HEK293 (cell line): ENCODE data around the gene FAM136A.
A peak's percentile ranks its signal among the peaks of the same experiment; 100 is the strongest.

Source experiments
- CTCF ChIA-PET: fragments of 350-600 bp; formaldehyde crosslinking; extraction: SDS; loops from one replicate; lab custom pipeline; 2021; ENCODE audit warnings: antibody characterized with exemption; lab: Yijun Ruan, JAX
- POLR2A ChIA-PET: fragments of 300-600 bp; formaldehyde crosslinking; extraction: SDS; loops from one replicate; lab custom pipeline; 2020; ENCODE audit warnings: antibody characterized with exemption, inconsistent platforms; lab: Yijun Ruan, JAX
- H3K27ac ChIP-seq: fragments of 200-500 bp; sonication (Bioruptor generic); 2 replicates; pipeline ENCODE4 v1.5.1; 2014; ENCODE audit warnings: low read depth, low read length, control low read depth, inconsistent platforms; ENCODE audit errors: extremely low read depth
- H3K36me3 ChIP-seq, 2 experiments: fragments of 200-500 bp in 1 of 2; sonication (Bioruptor generic) in 1 of 2; 1 replicate in 1 of 2; 2 replicates in 1 of 2; pipeline ENCODE4 v1.5.1; 2014 to 2017; ENCODE audit warnings: inconsistent platforms in 2 of 2, low read length in 2 of 2; ENCODE audit not compliant: control insufficient read depth in 2 of 2, insufficient read depth in 1 of 2
- H3K4me1 ChIP-seq: fragments of 200-500 bp; sonication (Bioruptor generic); 2 replicates; pipeline ENCODE4 v1.5.1; 2014; ENCODE audit warnings: mild to moderate bottlenecking, low read length, inconsistent platforms; ENCODE audit not compliant: control insufficient read depth, insufficient read depth
- H3K4me3 ChIP-seq: 2 replicates; pipeline ENCODE4 v1.5.1; 2011; ENCODE audit warnings: low read depth, mild to moderate bottlenecking, control low read depth, low read length, moderate library complexity
- H3K9me3 ChIP-seq: fragments of 200-500 bp; sonication (Bioruptor generic); 2 replicates; pipeline ENCODE4 v1.5.1; 2014; ENCODE audit warnings: low read depth, low read length, inconsistent platforms; ENCODE audit not compliant: control insufficient read depth, insufficient read depth
- EGR2 ChIP-seq: fragments of 450-650 bp; formaldehyde crosslinking; IDR thresholded peaks from 2 replicates; pipeline ENCODE4 v1.5.1; 2016; ENCODE audit warnings: low read depth, missing biosample characterization, missing genetic modification characterization
- GLIS1 ChIP-seq: fragments of 450-650 bp; formaldehyde crosslinking; IDR thresholded peaks from 2 replicates; pipeline ENCODE4 v1.5.1; 2016; ENCODE audit warnings: missing biosample characterization, missing genetic modification characterization
- KLF16 ChIP-seq: fragments of 450-650 bp; formaldehyde crosslinking; IDR thresholded peaks from 2 replicates; pipeline ENCODE4 v1.5.1; 2017; ENCODE audit warnings: missing biosample characterization, missing genetic modification characterization
- OSR2 ChIP-seq: fragments of 450-650 bp; formaldehyde crosslinking; IDR thresholded peaks from 2 replicates; pipeline ENCODE4 v1.5.1; 2016; ENCODE audit warnings: missing biosample characterization, missing genetic modification characterization
- TCF7L2 ChIP-seq: IDR thresholded peaks from 2 replicates; pipeline ENCODE4 v1.6.1; 2011; ENCODE audit warnings: low read depth, mild to moderate bottlenecking, inconsistent platforms, low read length, moderate library complexity, borderline replicate concordance
- ZBTB20 ChIP-seq: fragments of 450-650 bp; formaldehyde crosslinking; IDR thresholded peaks from 2 replicates; pipeline ENCODE4 v1.5.1; 2016; ENCODE audit warnings: missing biosample characterization, missing genetic modification characterization
- ZBTB21 ChIP-seq: fragments of 450-650 bp; formaldehyde crosslinking; IDR thresholded peaks from 2 replicates; pipeline ENCODE4 v1.5.1; 2017; ENCODE audit warnings: missing biosample characterization, missing genetic modification characterization
- ZNF10 ChIP-seq: fragments of 450-650 bp; formaldehyde crosslinking; IDR thresholded peaks from 2 replicates; pipeline ENCODE4 v1.5.1; 2017; ENCODE audit warnings: missing biosample characterization, missing genetic modification characterization
- ZNF121 ChIP-seq: fragments of 450-650 bp; formaldehyde crosslinking; IDR thresholded peaks from 2 replicates; pipeline ENCODE4 v1.5.1; 2016; ENCODE audit warnings: missing biosample characterization, missing genetic modification characterization
- ZNF2 ChIP-seq: fragments of 450-650 bp; formaldehyde crosslinking; IDR thresholded peaks from 2 replicates; pipeline ENCODE4 v1.5.1; 2016; ENCODE audit warnings: missing biosample characterization, missing genetic modification characterization
- ZNF248 ChIP-seq: fragments of 450-650 bp; formaldehyde crosslinking; IDR thresholded peaks from 2 replicates; pipeline ENCODE4 v1.5.1; 2017; ENCODE audit warnings: missing biosample characterization, missing genetic modification characterization
- ZNF302 ChIP-seq: fragments of 450-650 bp; formaldehyde crosslinking; IDR thresholded peaks from 2 replicates; pipeline ENCODE4 v1.5.1; 2016; ENCODE audit warnings: missing biosample characterization, missing genetic modification characterization, low read depth
- ZNF324 ChIP-seq: fragments of 450-650 bp; formaldehyde crosslinking; IDR thresholded peaks from 2 replicates; pipeline ENCODE4 v1.5.1; 2016; ENCODE audit warnings: missing biosample characterization, missing genetic modification characterization
- ZNF341 ChIP-seq: fragments of 450-650 bp; formaldehyde crosslinking; IDR thresholded peaks from 2 replicates; pipeline ENCODE4; 2016; ENCODE audit warnings: low read depth, missing biosample characterization, missing genetic modification characterization
- ZNF366 ChIP-seq: fragments of 450-650 bp; formaldehyde crosslinking; conservative IDR thresholded peaks from 2 replicates; pipeline ENCODE4 v1.5.1; 2016; ENCODE audit warnings: missing biosample characterization, missing genetic modification characterization
- ZNF654 ChIP-seq: fragments of 450-650 bp; formaldehyde crosslinking; IDR thresholded peaks from 2 replicates; pipeline ENCODE4 v1.5.1; 2016; ENCODE audit warnings: low read depth, missing biosample characterization, missing genetic modification characterization
- ZNF768 ChIP-seq: fragments of 450-650 bp; formaldehyde crosslinking; IDR thresholded peaks from 2 replicates; pipeline ENCODE4 v1.5.1; 2018; ENCODE audit warnings: missing biosample characterization, mild to moderate bottlenecking, missing genetic modification characterization
- TF ChIP-seq, protein P1 (sequence below): fragments of 450-650 bp; formaldehyde crosslinking; IDR thresholded peaks from 2 replicates; pipeline ENCODE4 v1.5.1; 2016; ENCODE audit warnings: missing biosample characterization, missing genetic modification characterization
- TF ChIP-seq, protein P2 (sequence below): fragments of 450-650 bp; formaldehyde crosslinking; IDR thresholded peaks from 2 replicates; pipeline ENCODE4 v1.5.1; 2016; ENCODE audit warnings: missing biosample characterization, missing genetic modification characterization

The FAM136A gene

DNA sequence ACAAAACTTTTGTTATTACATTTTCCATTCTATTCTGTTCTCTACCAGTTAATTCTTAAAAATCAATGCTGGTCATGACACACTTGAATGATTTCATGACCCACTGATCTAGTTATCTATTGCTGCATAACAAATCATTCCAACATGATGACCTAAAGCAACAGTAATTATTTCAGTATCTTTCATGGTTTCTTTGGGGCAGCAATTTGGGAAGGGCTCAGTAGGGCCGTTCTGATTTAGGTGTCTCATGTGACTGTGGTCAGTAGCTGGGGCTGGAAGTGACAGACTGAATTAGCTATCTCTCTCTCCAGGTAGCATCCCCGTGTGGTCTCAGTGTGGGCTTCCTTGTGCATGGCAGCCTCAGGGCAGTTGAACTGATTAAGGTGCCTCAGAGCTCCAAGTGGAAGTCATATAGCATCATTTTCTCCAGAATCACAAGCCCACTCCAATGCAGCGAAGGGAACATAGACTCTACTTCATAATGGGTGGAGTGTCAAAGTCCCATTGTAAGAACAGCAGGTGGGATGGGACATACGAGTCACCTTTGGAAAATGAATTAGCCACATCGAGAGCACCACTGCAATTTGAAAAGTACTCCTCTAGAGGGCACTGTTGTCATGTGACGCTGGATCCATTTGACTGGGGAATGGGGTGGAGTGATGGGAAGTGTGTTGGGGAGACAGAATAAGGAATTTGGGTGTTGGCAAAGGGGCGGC lies 39.1 kb upstream of the FAM136A start (continued):
- TF ChIP-seq ZNF654 (tag by site-specific recombination) = peak; percentile 93
- peak; percentile 36; the same call in 1 of the 2 replicates for TF ChIP-seq ZNF366 (tag by site-specific recombination)
- TF ChIP-seq ZNF324 = 0 out of 2 replicates have a peak, but pooled peaks have one; percentile 47
- peak; percentile 98 for TF ChIP-seq ZNF2
- TF ChIP-seq, protein P1, sequence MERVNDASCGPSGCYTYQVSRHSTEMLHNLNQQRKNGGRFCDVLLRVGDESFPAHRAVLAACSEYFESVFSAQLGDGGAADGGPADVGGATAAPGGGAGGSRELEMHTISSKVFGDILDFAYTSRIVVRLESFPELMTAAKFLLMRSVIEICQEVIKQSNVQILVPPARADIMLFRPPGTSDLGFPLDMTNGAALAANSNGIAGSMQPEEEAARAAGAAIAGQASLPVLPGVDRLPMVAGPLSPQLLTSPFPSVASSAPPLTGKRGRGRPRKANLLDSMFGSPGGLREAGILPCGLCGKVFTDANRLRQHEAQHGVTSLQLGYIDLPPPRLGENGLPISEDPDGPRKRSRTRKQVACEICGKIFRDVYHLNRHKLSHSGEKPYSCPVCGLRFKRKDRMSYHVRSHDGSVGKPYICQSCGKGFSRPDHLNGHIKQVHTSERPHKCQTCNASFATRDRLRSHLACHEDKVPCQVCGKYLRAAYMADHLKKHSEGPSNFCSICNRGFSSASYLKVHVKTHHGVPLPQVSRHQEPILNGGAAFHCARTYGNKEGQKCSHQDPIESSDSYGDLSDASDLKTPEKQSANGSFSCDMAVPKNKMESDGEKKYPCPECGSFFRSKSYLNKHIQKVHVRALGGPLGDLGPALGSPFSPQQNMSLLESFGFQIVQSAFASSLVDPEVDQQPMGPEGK (tag by site-specific recombination) = 0 out of 2 replicates have a peak, but pooled peaks have one; percentile 29
- no peak for TF ChIP-seq ZNF341 (tag by site-specific recombination)
- peak; percentile 44; the same call in 1 of the 2 replicates for TF ChIP-seq KLF16 (tag by site-specific recombination)
- TF ChIP-seq GLIS1 (tag by site-specific recombination) = peak; percentile 16; the same call in 1 of the 2 replicates

GRCh38 chr2:70340075-70340474 lies 38.2 kb upstream of the FAM136A start:
- H3K4me3 ChIP-seq = no peak overlapping the region
- CTCF ChIA-PET = interaction anchor here (0.7 to 6.1 kb wide), 18 partner anchors 10 to 426 kb away, joined by 3 to 94 read pairs (median 6); partner anchors contain the start of genes FAM136A, MXD1 and SNRPG
- no peak overlapping the region for H3K27ac ChIP-seq
- no peaks in the 10 kb centered on the region for H3K9me3 ChIP-seq
- peak; percentile 51; the same call in 1 of the 2 replicates for TF ChIP-seq ZBTB20 (tag by site-specific recombination)
- 0 out of 2 replicates have a peak, but pooled peaks have one; percentile 23 for TF ChIP-seq ZNF121 (tag by site-specific recombination)
- TF ChIP-seq, protein P2, sequence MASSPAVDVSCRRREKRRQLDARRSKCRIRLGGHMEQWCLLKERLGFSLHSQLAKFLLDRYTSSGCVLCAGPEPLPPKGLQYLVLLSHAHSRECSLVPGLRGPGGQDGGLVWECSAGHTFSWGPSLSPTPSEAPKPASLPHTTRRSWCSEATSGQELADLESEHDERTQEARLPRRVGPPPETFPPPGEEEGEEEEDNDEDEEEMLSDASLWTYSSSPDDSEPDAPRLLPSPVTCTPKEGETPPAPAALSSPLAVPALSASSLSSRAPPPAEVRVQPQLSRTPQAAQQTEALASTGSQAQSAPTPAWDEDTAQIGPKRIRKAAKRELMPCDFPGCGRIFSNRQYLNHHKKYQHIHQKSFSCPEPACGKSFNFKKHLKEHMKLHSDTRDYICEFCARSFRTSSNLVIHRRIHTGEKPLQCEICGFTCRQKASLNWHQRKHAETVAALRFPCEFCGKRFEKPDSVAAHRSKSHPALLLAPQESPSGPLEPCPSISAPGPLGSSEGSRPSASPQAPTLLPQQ = no peak
- TF ChIP-seq ZBTB21 (tag by site-specific recombination) = no peak
- TF ChIP-seq GLIS1 (tag by site-specific recombination) = peak; percentile 42; the same call in 1 of the 2 replicates
- TF ChIP-seq ZNF248 = no peak
- TF ChIP-seq TCF7L2 = no peak
- POLR2A ChIA-PET = no interaction called here
- no peaks in the 10 kb centered on the region for H3K4me1 ChIP-seq
- no peaks in the 10 kb centered on the region for H3K36me3 ChIP-seq

DNA sequence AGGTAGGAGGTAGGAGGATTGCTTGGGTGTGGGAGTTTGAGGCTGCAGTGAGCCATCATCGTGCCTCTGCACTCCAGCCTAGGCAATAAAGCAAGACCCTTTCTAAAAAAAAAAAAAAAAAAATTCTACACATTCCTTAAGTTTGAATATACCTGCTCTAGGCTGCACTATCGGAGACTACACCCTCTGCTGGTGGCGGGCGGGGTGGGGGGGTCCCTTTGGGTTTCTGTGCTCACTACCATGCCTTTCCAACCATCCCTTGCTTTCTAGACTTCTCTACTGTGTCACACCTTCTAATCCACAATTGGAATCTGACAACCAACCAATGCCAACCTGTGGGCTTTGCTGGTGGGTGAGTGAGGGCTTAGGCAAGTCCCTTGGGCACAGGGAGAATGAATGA lies 34.7 kb upstream of the FAM136A start:
- H3K36me3 ChIP-seq = no peaks in the 10 kb centered on the region
- ChIA-PET POLR2A (no interaction called here), CTCF (interaction anchor here (1.0 to 6.1 kb wide), 4 partner anchors 32 to 308 kb away, joined by 3 to 63 read pairs (median 7); partner anchors contain the start of gene FAM136A)
- no peaks in the 10 kb centered on the region for H3K9me3 ChIP-seq
- H3K4me1 ChIP-seq = no peaks in the 10 kb centered on the region
- TF ChIP-seq OSR2 (tag by site-specific recombination) (no peak), ZNF768 (tag by site-specific recombination) (no peak), EGR2 (tag by site-specific recombination) (no peak), ZNF302 (tag by site-specific recombination) (no peak), ZNF10 (tag by site-specific recombination) (no peak)
- no peak overlapping the region for H3K27ac ChIP-seq
- no peak overlapping the region for H3K4me3 ChIP-seq
